Large intestine (tissue), 3 donors: ENCODE results near the gene ERRFI1. TPM values are rescaled to one million over a fixed set of nuclear protein-coding genes. Genes with fewer than 3 reads are reported as not detected.

Source experiments
- DNase-seq, 2 donors: peaks; one replicate each; pipeline versions ENCODE4 v3.0.0 to v3.0.0-alpha.2; 2013
- H3K27ac ChIP-seq: one replicate; pipeline ENCODE4 v1.5.1; 2013; ENCODE audit warnings: low read length
- H3K27me3 ChIP-seq: 2 replicates; pipeline ENCODE4 v1.6.1; 2013; ENCODE audit warnings: low read length; ENCODE audit not compliant: control insufficient read depth, insufficient read depth
- H3K36me3 ChIP-seq: 2 replicates; pipeline ENCODE4 v1.6.1; 2013; ENCODE audit warnings: low read length; ENCODE audit not compliant: control insufficient read depth, insufficient read depth
- H3K4me1 ChIP-seq: one replicate; pipeline ENCODE4 v1.6.1; 2013; ENCODE audit warnings: low read length; ENCODE audit not compliant: control insufficient read depth, insufficient read depth
- H3K4me3 ChIP-seq: one replicate; pipeline ENCODE4 v1.5.1; 2013; ENCODE audit warnings: low read length
- H3K9me3 ChIP-seq: one replicate; pipeline ENCODE4 v1.6.1; 2013; ENCODE audit warnings: mild to moderate bottlenecking, low read depth, low read length, moderate library complexity; ENCODE audit not compliant: control insufficient read depth
- WGBS: methylation state at CpG from one replicate; pipeline ENCODE4 v1.1.5; 2013; ENCODE audit warnings: low lambda C conversion rate; ENCODE audit not compliant: insufficient coverage; 5-methylcytosine and 5-hydroxymethylcytosine counted together
- polyA plus RNA-seq: library from polyadenylated mRNA; unstranded; fragments of 120-200 nt; gene quantifications from one replicate; pipeline ENCODE4 v1.2.1, GENCODE V29; 2013

Gene ERRFI1
- polyA plus RNA-seq, 1 donor, result 39.5 TPM

GRCh38 chr1:8004113-8004802, 21.9 kb downstream of the ERRFI1 start:
- H3K36me3 ChIP-seq, result no peaks in the 10 kb centered on the region
- H3K9me3 ChIP-seq, result no peaks in the 10 kb centered on the region
- WGBS, result no CpG with 5 or more reads among the region's 18 CpGs
- no peaks in the 10 kb centered on the region for H3K27me3 ChIP-seq
- DNase-seq, result peak in 1 of 2 donors; percentile 29
- H3K27ac ChIP-seq, result peak overlapping the region; percentile 72
- H3K4me3 ChIP-seq, result no peak overlapping the region
- H3K4me1 ChIP-seq, result peaks cover 26% of the 10 kb centered on the region

- Histone ChIP-seq H3K27ac (peak overlapping the region; percentile 72), H3K27me3 (no peaks in the 10 kb centered on the region), H3K4me1 (peaks cover 26% of the 10 kb centered on the region), H3K9me3 (no peaks in the 10 kb centered on the region), H3K4me3 (no peak overlapping the region), H3K36me3 (no peaks in the 10 kb centered on the region)
- 96% methylated on average over 4 of the region's 6 CpGs for WGBS
- DNase-seq, result no peak
Measured at GRCh38 chr1:8003438-8004112, 22.5 kb downstream of the ERRFI1 start.

GRCh38 chr1:8002921-8003320, 23.2 kb downstream of the ERRFI1 start:
- no peaks in the 10 kb centered on the region for H3K36me3 ChIP-seq
- peaks cover 26% of the 10 kb centered on the region for H3K4me1 ChIP-seq
- no peaks in the 10 kb centered on the region for H3K27me3 ChIP-seq
- no peak for DNase-seq
- no peaks in the 10 kb centered on the region for H3K9me3 ChIP-seq
- no peak overlapping the region for H3K27ac ChIP-seq
- H3K4me3 ChIP-seq, result no peak overlapping the region
- WGBS, result 84% methylated on average over 4 of the region's 4 CpGs

GRCh38 chr1:8002329-8002910, 23.7 kb downstream of the ERRFI1 start:
- Histone ChIP-seq H3K27ac (no peak overlapping the region), H3K9me3 (no peaks in the 10 kb centered on the region), H3K27me3 (no peaks in the 10 kb centered on the region), H3K4me3 (no peak overlapping the region), H3K36me3 (no peaks in the 10 kb centered on the region), H3K4me1 (peaks cover 26% of the 10 kb centered on the region)
- WGBS, result no CpG with 5 or more reads among the region's 6 CpGs
- DNase-seq, result no peak

GRCh38 chr1:7995437-7995836, 30.7 kb downstream of the ERRFI1 start:
- no peak overlapping the region for H3K4me3 ChIP-seq
- 100% methylated on average over 1 of the region's 5 CpGs for WGBS
- H3K27ac ChIP-seq, result no peak overlapping the region
- H3K4me1 ChIP-seq, result no peaks in the 10 kb centered on the region
- no peak for DNase-seq
- no peaks in the 10 kb centered on the region for H3K9me3 ChIP-seq
- no peaks in the 10 kb centered on the region for H3K36me3 ChIP-seq
- no peaks in the 10 kb centered on the region for H3K27me3 ChIP-seq

GRCh38 chr1:7994827-7995226, 31.3 kb downstream of the ERRFI1 start:
- DNase-seq, result no peak
- 100% methylated on average over 1 of the region's 1 CpG for WGBS
- no peaks in the 10 kb centered on the region for H3K27me3 ChIP-seq
- no peak overlapping the region for H3K27ac ChIP-seq
- H3K36me3 ChIP-seq, result no peaks in the 10 kb centered on the region
- H3K4me1 ChIP-seq, result no peaks in the 10 kb centered on the region
- H3K4me3 ChIP-seq, result no peak overlapping the region
- no peaks in the 10 kb centered on the region for H3K9me3 ChIP-seq

- DNase-seq, result no peak
Measured at GRCh38 chr1:7993593-7994479, 32.3 kb downstream of the ERRFI1 start.

GRCh38 chr1:7992885-7993284, 33.2 kb downstream of the ERRFI1 start:
- Histone ChIP-seq H3K27ac (no peak overlapping the region), H3K9me3 (no peaks in the 10 kb centered on the region), H3K4me1 (no peaks in the 10 kb centered on the region), H3K27me3 (no peaks in the 10 kb centered on the region), H3K36me3 (no peaks in the 10 kb centered on the region), H3K4me3 (no peak overlapping the region)
- DNase-seq, result no peak
- WGBS, result 100% methylated on average over 1 of the region's 4 CpGs

More at GRCh38 chr1:7993593-7994479, 32.3 kb downstream of the ERRFI1 start:
- Histone ChIP-seq H3K36me3 (no peaks in the 10 kb centered on the region), H3K4me3 (no peak overlapping the region), H3K4me1 (no peaks in the 10 kb centered on the region), H3K9me3 (no peaks in the 10 kb centered on the region), H3K27ac (no peak overlapping the region), H3K27me3 (no peaks in the 10 kb centered on the region)
- WGBS, result 60% methylated on average over 1 of the region's 19 CpGs

GRCh38 chr1:7991504-7992440, 34.3 kb downstream of the ERRFI1 start:
- Histone ChIP-seq H3K4me3 (no peak overlapping the region), H3K36me3 (peaks cover 8% of the 10 kb centered on the region), H3K27me3 (no peaks in the 10 kb centered on the region), H3K4me1 (no peaks in the 10 kb centered on the region), H3K9me3 (no peaks in the 10 kb centered on the region), H3K27ac (no peak overlapping the region)
- 80% methylated on average over 1 of the region's 18 CpGs for WGBS
- DNase-seq, result no peak
